Nephron progenitor cell (in vitro differentiated cells): Measurements from ENCODE around the gene APOF.

Source experiments
- DNase-seq: peaks from one replicate; pipeline ENCODE4 v3.0.0; 2021
- H3K27ac Mint-ChIP-seq: 2 replicates; pipeline ENCODE4 v1.8.0; 2021; ENCODE audit warnings: mild to moderate bottlenecking, moderate library complexity, mixed read lengths
- H3K27me3 Mint-ChIP-seq: 2 replicates; pipeline ENCODE4 v1.8.0; 2021; ENCODE audit warnings: mild to moderate bottlenecking, low read depth, mixed read lengths; ENCODE audit not compliant: poor library complexity
- H3K36me3 Mint-ChIP-seq: 2 replicates; pipeline ENCODE4 v1.8.0; 2021; ENCODE audit warnings: low read depth, mixed read lengths
- H3K4me1 Mint-ChIP-seq: 2 replicates; pipeline ENCODE4 v1.8.0; 2021; ENCODE audit warnings: mixed read lengths
- H3K4me3 Mint-ChIP-seq: 2 replicates; pipeline ENCODE4 v1.8.0; 2021; ENCODE audit warnings: mild to moderate bottlenecking, moderate library complexity, mixed read lengths
- H3K9me3 Mint-ChIP-seq: 2 replicates; pipeline ENCODE4 v1.8.0; 2021; ENCODE audit warnings: mild to moderate bottlenecking, moderate library complexity, mixed read lengths
- TF ChIP-seq, protein P1 (sequence below): fragments of 200-600 bp; sonication (generic); IDR thresholded peaks from 2 replicates; pipeline ENCODE4 v1.5.0; 2021; ENCODE audit warnings: antibody characterized with exemption

Gene APOF

DNA sequence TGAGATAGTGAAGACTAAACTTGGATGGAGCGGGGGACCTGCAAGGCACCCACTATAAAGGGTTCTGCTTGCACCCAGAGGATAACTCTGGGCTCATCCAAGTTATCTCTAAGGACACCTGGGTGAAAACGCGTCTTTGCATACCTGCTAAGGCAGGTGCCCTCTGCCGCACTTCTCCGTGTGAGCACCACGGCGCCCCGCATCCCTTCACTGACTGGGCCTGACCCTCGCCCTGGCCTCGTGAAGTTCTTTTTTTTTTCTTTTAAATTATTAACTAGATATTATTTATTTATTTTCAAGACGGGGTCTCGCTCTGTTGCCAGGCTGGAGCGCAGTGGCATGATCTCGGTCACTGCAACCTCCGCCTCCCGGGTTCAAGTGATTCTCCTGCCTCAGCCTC is 20.0 kb upstream of the APOF start:
- Mint-ChIP-seq H3K27ac (no peak overlapping the region), H3K36me3 (no peaks in the 10 kb centered on the region), H3K27me3 (peaks cover 22% of the 10 kb centered on the region), H3K9me3 (peaks cover 8% of the 10 kb centered on the region), H3K4me3 (no peak overlapping the region), H3K4me1 (peaks cover 24% of the 10 kb centered on the region)
- no peak for DNase-seq
- TF ChIP-seq, protein P1, sequence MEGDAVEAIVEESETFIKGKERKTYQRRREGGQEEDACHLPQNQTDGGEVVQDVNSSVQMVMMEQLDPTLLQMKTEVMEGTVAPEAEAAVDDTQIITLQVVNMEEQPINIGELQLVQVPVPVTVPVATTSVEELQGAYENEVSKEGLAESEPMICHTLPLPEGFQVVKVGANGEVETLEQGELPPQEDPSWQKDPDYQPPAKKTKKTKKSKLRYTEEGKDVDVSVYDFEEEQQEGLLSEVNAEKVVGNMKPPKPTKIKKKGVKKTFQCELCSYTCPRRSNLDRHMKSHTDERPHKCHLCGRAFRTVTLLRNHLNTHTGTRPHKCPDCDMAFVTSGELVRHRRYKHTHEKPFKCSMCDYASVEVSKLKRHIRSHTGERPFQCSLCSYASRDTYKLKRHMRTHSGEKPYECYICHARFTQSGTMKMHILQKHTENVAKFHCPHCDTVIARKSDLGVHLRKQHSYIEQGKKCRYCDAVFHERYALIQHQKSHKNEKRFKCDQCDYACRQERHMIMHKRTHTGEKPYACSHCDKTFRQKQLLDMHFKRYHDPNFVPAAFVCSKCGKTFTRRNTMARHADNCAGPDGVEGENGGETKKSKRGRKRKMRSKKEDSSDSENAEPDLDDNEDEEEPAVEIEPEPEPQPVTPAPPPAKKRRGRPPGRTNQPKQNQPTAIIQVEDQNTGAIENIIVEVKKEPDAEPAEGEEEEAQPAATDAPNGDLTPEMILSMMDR, result no peak

DNA sequence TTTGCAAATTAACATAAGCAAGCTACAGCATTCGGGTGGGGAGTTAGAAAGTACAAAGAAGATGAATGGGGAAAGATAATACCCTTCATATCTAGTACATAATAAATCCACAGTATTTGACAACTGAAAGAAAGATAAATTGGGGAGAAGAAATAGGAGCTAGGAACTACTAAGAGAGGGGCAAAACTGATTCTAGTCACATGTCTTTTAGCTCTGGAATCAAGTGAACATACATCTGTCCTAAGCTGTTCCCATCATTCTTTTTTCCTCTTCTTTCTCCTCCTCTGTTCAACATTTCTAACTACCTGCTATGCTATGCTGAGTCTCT is 15.3 kb upstream of the APOF start:
- Mint-ChIP-seq H3K9me3 (peaks cover 16% of the 10 kb centered on the region), H3K27ac (no peak overlapping the region), H3K36me3 (peaks cover 7% of the 10 kb centered on the region), H3K27me3 (peaks cover 15% of the 10 kb centered on the region), H3K4me1 (peaks cover 23% of the 10 kb centered on the region), H3K4me3 (no peak overlapping the region)
- TF ChIP-seq, protein P1, result no peak
- DNase-seq, result no peak

DNA sequence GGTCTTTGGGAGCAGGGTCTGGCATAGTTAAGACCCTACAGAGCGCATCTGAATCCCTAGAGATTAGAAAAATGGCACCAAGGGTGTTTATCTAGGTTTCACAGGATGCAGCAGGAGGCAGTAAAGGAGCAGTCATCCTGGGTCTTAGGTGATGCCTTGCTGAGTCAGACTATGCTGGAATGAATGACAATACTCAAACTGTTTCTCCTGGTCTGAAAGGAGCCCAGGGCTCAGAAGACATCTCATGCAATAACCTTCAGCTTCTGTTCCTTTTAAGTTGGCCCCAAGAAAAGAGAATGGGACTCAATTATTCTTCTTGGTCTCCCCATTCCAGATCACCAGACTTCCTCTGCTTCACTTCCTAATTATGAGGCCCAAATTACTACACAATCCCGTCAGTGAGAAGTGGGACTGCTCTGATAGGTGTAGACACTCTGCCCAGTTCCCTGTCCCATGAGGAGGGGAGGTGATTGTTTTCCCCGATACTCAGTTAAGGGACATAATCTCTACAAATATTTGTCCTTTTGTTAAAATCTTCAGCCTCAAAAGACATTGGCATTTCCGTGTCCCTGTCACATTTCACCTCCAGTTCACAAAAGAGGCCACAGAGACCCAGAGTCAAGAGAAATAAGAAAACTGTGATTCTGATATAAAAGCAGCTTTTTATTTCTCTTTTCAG is 14.8 kb upstream of the APOF start:
- Mint-ChIP-seq H3K4me3 (no peak overlapping the region), H3K27me3 (peaks cover 18% of the 10 kb centered on the region), H3K9me3 (peaks cover 21% of the 10 kb centered on the region), H3K27ac (no peak overlapping the region), H3K36me3 (peaks cover 7% of the 10 kb centered on the region), H3K4me1 (peaks cover 23% of the 10 kb centered on the region)
- no peak for DNase-seq
- TF ChIP-seq, protein P1, result no peak

DNA sequence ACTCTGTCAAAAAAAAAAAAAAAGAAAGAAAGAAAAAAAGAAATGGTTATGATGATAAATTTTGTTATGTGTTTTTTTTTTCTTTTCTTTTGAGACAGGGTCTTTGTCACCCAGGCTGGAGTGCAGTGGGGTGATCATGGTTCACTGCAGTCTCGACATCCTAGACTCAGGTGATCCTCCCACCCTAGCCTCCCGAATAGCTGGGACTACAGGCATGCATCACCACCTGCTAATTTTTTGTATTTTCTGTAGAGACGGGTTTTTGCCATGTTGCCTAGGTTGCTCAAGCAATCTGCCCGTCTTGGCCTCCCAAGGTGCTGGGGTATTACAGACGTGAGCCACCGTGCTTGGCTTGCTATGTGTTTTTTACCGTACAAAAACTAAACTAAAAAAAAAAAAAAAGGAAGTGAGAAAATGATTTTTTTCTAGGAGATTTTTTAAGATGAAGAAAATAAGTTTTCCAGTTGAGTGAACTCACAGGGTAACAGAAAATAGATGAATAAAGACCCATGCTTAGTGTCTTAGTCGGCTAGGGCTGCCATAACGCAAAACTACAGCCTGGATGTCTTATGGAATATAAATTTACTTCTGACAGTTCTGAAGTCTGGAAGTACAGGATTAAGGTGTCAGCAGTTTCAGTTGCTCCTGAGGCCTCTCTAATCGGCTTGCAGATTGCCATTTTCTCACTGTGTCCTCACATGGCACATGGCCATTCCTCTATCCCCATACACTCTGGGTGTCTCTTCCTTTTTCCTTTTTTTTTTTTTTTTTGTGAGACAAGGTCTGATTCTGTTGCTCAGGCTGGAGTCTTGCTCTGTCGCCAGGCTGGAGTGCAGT is 13.2 kb upstream of the APOF start:
- Mint-ChIP-seq H3K27ac (no peak overlapping the region), H3K9me3 (peaks cover 29% of the 10 kb centered on the region), H3K27me3 (peaks cover 22% of the 10 kb centered on the region), H3K36me3 (peaks cover 7% of the 10 kb centered on the region), H3K4me1 (peaks cover 23% of the 10 kb centered on the region), H3K4me3 (no peak overlapping the region)
- no peak for DNase-seq
- TF ChIP-seq, protein P1, result no peak

DNA sequence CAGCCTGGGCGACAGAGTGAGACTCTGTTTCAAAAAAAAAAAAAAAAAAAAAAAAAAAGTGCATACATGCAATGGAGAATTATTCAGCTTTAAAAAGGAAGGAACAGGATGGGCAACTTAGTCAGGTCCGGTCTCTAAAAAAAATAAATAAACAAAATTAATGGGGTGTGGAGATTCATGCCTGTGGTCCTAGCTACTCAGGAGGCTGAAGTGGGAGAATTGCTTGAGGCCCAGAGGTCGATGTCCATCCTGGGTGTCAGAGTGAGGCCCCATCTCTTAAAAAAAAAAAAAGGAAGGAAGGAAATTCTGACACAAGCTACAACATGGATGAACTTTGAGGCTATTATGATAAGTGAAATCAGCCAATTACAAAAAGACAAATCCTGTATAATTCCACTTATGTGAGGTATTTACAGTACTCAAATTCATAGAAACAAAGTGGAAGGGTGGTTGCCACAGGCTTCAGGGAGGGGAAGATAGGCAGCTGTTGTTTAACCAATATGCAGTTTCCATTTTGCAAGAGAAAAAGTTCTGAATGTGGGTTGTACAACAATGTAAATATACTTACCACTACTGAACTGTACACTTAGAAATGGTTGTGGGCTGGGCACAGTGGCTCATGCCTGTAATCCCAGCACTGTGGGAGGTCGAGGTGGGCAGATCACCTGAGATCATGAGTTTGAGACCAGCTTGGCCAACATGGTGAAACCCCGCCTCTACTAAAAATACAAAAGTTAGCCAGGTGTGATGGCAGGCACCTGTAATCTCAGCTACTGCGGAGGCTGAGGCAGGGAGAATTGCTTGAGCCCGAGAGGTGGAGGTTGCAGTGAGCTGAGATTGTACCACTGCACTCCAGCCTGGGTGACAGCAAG is 12.3 kb upstream of the APOF start:
- TF ChIP-seq, protein P1, result no peak
- H3K36me3 Mint-ChIP-seq, result peaks cover 7% of the 10 kb centered on the region
- DNase-seq, result no peak
- H3K9me3 Mint-ChIP-seq, result peaks cover 30% of the 10 kb centered on the region
- H3K4me3 Mint-ChIP-seq, result peak overlapping the region; percentile 42
- no peak overlapping the region for H3K27ac Mint-ChIP-seq
- H3K27me3 Mint-ChIP-seq, result peaks cover 21% of the 10 kb centered on the region
- H3K4me1 Mint-ChIP-seq, result peaks cover 23% of the 10 kb centered on the region
